Measurements from ENCODE around the gene DGKQ.

DNA sequence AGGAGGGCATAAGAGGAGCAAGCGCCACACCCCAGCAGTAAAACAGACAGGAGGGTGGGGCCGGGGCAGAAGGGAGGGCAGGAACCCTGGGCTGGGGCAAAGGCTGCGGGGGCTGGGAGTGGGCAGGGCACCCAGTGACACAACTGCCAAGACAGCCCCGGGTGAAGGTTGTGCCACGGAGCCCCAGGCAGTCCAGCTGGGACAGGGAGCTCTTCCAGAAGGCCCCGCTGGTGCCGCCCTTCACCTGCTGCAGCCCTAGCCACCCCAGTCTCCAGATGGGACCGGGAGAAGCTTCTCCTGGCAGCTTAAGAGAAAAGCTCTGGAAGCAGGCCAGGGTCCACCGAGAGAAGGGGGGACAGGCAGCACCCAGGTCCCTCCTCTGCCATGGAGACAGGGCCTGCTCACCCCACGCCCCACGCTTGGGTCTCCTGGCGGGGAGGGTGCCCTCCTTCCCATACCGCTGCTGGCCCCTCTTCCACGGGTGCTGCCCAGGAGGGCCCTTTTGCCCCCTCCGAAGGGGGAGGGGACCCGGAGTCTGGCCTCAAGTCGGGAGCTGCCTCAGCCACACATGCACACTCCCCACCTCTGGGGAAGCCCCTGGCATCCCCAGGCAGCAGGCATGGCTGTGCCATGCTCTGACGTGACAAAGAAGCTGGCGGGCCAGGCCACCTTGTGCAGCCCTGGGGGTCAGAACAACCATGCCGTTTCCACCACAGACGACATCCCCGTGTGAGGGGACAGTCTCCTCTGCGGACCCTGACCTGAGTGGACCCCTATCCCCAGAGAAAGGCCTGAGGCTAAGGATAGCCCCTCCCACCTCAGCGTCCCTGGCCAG lies 1.5 kb downstream of the DGKQ start:
- TF ChIP-seq, protein P1, sequence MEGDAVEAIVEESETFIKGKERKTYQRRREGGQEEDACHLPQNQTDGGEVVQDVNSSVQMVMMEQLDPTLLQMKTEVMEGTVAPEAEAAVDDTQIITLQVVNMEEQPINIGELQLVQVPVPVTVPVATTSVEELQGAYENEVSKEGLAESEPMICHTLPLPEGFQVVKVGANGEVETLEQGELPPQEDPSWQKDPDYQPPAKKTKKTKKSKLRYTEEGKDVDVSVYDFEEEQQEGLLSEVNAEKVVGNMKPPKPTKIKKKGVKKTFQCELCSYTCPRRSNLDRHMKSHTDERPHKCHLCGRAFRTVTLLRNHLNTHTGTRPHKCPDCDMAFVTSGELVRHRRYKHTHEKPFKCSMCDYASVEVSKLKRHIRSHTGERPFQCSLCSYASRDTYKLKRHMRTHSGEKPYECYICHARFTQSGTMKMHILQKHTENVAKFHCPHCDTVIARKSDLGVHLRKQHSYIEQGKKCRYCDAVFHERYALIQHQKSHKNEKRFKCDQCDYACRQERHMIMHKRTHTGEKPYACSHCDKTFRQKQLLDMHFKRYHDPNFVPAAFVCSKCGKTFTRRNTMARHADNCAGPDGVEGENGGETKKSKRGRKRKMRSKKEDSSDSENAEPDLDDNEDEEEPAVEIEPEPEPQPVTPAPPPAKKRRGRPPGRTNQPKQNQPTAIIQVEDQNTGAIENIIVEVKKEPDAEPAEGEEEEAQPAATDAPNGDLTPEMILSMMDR (IDR thresholded peaks at IDR 0.05; ENCODE audit: control extremely low read depth in 1 of 3, insufficient read depth in 1 of 3, low read depth in 1 of 3, low read length in 3 of 3) = no peak
- TF ChIP-seq KDM1A (IDR thresholded peaks at IDR 0.05; ENCODE audit: borderline replicate concordance, low read length) (no peak), YY1 (IDR thresholded peaks at IDR 0.05; ENCODE audit: low read depth, low read length) (no peak)

All from H1 (cell line).